ENCODE results near the gene ZNF148.

DNA sequence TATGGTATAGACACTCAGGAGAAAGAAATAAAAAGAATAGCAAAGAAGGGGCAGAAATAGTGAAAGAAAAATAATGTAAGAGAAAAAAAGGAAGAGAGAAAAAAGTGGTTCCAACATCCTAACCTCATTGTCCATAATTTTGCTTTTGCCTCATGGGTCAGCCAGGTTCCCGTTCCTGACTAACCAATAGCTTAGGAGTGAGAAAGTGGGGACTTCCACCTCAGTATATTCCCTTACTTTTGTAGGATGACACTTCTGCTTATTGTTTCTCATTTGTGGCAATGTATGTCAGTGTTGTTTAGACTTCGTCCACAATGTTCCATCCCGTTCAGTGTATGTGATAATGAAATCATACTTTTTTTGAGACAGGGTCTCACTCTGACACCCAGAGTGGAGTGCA is 153.3 kb downstream of the ZNF148 start:
- TF ChIP-seq, protein P1, sequence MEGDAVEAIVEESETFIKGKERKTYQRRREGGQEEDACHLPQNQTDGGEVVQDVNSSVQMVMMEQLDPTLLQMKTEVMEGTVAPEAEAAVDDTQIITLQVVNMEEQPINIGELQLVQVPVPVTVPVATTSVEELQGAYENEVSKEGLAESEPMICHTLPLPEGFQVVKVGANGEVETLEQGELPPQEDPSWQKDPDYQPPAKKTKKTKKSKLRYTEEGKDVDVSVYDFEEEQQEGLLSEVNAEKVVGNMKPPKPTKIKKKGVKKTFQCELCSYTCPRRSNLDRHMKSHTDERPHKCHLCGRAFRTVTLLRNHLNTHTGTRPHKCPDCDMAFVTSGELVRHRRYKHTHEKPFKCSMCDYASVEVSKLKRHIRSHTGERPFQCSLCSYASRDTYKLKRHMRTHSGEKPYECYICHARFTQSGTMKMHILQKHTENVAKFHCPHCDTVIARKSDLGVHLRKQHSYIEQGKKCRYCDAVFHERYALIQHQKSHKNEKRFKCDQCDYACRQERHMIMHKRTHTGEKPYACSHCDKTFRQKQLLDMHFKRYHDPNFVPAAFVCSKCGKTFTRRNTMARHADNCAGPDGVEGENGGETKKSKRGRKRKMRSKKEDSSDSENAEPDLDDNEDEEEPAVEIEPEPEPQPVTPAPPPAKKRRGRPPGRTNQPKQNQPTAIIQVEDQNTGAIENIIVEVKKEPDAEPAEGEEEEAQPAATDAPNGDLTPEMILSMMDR (IDR thresholded peaks at IDR 0.05): no peak
- no peak for TF ChIP-seq POLR2A (IDR thresholded peaks at IDR 0.05)
